Hypothalamus (tissue), 51 donors: Measurements from ENCODE around the gene PACS1.

Experiments
- DNase-seq, 51 donors: peaks; one replicate each; lab custom pipeline; 2025; lab: John Stamatoyannopoulos, UW

The PACS1 gene

GRCh38 chr11:66218846-66219620 is 149.0 kb downstream of the PACS1 start:
- no peak for DNase-seq

DNA sequence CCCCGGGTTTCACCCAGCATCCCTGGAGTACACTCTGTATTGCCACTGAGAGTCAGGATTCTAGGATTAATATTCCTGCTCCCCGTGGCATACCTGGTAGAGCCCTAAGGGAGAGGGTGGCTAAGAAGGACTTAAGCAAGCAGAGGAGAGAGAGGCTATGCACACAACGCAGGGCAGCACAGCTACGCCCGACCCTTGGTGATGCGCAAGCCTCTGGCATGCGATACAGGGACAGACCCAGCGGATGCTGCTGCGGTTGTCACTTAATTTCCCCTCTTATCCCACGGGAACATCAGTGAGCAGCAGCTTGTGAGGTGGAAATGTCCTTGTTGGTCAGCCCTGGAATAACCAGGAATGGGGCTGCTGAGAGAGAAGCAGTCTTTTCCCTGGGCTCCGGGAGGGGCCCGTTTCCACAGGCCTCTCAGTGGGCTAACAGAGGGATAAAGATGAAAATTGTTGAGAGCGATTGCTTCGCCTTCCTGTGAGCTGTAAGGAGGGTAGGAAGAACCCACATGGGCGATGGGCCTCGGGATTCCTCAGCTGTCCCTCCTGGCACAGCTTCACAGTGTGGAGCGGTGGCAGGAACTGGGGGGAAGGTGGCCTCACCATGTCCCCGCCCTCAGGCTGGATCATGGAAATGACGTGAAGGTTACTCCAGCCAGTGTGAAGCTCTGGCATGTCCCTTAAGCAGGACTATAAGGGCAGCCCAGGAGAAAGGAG is 149.9 kb downstream of the PACS1 start:
- no peak for DNase-seq

- no peak for DNase-seq
Observed at GRCh38 chr11:66220566-66220935, 150.5 kb downstream of the PACS1 start.

- no peak for DNase-seq
Observed at GRCh38 chr11:66221012-66221411, 150.9 kb downstream of the PACS1 start.

DNA sequence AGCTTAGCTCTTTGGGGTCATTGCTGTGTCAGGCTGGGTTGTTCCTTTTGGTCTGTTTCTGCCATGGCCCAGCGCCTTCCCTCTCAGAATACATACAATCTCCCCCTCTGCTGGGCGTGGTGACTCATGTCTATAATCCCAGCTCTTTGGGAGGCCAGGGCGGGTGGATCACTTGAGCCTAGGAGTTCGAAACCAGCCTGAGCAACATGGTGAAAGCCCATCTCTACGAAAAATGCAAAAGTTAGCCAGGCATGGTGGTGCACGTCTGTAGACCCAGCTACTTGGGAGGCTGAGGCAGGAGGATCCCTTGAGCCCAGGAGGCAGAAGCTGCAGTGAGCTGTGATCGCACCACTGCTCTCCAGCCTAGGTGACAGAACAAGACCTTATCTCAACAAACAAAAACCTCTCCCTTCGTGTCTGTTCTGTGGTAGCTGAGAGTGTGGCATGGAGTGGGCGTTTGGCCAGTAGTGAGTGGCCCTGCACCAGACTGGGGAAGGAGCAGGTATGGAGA is 151.7 kb downstream of the PACS1 start:
- no peak for DNase-seq

- DNase-seq: peak in 50 of 51 donors; percentile 7 to 90 (median 73)
Observed at GRCh38 chr11:66222358-66223149, 152.5 kb downstream of the PACS1 start.

GRCh38 chr11:66224226-66224855 is 154.3 kb downstream of the PACS1 start:
- no peak for DNase-seq

- no peak for DNase-seq
Observed at GRCh38 chr11:66225066-66225465, 155.0 kb downstream of the PACS1 start.

DNA sequence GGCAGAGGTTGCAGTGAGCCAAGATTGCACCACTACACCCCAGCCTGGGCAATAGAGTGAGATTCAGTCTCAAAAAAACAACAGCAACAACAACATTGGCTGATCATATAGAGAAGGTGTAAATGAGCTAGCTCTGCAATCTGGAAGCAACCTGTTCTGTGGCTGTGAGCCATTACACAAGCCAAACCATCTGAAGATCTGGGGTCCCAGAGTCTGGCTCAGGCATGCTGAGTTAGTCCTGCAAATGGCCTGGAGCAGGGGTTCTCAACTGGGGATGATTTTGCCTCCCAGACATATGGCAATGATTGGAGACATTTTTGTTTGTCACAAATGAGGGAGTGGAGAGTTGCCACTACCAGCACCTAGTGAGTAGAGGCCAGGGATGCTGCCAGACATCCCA is 156.0 kb downstream of the PACS1 start:
- DNase-seq: no peak

GRCh38 chr11:66227700-66228099 is 157.6 kb downstream of the PACS1 start:
- no peak for DNase-seq

- no peak for DNase-seq
Observed at GRCh38 chr11:66228521-66228920, 158.4 kb downstream of the PACS1 start.

DNA sequence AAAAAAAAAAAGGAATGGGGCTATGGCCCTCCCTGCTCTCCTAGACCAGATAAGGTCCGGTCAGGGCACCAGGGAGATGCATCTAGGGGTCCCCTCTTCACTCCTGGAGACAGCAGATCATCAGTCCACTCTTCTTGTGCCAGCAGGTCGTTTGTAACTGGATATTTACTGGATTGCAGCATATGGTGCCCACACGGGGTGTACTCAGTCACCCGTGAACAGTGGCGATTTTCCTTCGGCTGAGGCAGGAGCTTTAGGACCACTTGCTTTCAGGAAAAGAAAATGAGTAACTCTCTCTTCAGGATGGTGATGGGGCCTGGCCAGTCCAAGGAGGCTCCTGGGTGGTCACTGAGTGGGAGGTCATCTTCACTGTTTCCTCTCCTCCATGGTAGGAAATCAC is 160.1 kb downstream of the PACS1 start:
- no peak for DNase-seq

GRCh38 chr11:66230978-66231377 is 160.9 kb downstream of the PACS1 start:
- no peak for DNase-seq

DNA sequence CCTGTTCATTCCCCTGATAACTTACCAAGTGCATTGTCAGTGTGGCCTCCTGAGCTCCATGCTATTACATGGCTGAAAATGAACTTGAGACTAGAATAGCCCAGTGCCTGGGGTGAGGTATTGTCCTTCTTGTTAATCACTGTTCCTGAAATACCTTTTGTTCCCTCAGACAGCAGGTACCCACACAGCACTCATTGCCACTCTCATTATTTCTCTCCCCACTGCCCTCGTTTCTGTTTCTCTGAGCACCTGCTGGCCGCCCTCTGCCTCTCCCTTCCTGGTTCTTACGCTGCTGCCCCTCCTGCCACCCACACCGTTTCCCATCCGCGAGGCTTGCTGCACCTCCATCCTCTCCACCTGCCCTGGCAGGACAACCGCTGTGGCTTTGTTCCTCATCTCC is 161.5 kb downstream of the PACS1 start:
- DNase-seq: no peak

DNA sequence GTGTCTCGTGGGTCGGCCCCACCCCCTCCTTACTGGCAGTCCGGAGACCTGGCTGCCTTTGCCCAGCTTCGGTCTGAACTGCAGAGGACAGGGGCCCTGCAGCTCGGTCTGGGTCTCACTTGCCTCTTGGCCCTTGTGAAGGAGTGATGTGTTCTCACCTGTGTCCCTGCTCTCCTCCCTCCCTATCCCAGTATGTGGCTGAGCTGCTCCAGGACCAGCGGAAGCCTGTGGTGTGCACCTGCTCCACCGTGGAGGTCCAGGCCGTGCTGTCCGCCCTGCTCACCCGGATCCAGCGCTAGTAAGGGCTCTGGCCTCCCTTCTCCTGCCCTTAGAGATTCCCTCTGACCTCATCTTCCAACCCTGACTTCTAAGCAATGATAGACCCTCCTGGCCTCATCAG is 162.7 kb downstream of the PACS1 start:
- no peak for DNase-seq

GRCh38 chr11:66233301-66233700 is 163.2 kb downstream of the PACS1 start:
- DNase-seq: no peak

- no peak for DNase-seq
Observed at GRCh38 chr11:66235141-66235540, 165.1 kb downstream of the PACS1 start.

DNA sequence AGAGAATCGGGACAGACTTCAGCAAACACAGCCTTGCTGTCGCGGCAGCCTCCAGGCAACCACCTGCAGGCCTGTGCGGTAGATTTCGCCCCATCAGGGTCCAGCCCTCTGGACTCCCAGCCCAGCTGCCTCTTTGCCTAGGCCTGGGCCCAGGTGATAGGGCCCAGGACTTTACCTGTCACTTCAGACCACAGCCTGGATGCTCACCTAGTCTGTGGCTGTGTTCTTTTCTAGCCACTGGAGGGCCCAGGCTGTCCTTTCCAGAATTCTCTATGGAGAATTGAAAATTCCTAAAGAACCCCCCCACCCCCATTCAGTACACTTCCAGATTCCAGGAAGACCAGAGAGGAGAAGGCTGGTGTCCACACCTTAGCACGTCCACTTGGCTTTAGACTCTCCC is 167.8 kb downstream of the PACS1 start:
- no peak for DNase-seq

DNA sequence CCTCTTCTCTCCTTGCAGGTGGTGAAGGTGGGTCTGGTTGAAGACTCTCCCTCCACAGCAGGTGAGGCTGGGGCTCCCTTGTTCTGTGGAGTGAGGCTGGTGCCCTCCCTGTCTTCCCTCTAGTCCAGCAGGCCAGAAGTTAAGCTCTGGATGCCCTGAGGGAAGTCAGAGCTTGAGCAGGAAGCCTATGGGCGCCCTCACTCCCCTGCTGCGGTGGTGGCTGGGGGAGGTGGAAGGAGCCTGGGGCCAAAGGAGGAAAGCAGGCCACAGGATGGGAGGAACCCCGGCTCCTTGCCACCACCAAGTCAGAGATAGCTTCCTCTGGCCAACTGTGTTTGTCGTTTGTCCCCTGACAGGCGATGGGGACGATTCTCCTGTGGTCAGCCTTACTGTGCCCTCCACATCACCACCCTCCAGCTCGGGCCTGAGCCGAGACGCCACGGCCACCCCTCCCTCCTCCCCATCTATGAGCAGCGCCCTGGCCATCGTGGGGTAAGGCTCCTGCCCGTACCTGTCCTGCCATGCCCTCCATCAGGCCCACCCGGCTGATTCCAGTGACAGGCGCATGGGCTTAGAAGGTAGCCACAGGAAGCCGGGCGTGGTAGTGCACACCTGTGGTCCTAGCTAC is 168.8 kb downstream of the PACS1 start:
- DNase-seq: no peak

GRCh38 chr11:66239511-66239910 is 169.4 kb downstream of the PACS1 start:
- DNase-seq: no peak
